Activated CD4-positive, alpha-beta memory T cell treated with anti-CD3 and anti-CD28 coated beads for 36 hours (primary cell): ENCODE results near the gene KATNAL1. TPM values are rescaled to one million over a fixed set of nuclear protein-coding genes. Genes with fewer than 3 reads are reported as not detected.
"Not testable (repeated sequence)": the region's sequence is repeated elsewhere in the genome, so short reads cannot be mapped to it uniquely, and the experiment has no call there.

ENCODE experiments used
- CTCF ChIA-PET: fragments of 350-600 bp; sonication (Branson Sonifier 250); formaldehyde crosslinking; loops from one replicate; lab custom pipeline; 2021; ENCODE audit warnings: antibody characterized with exemption, inconsistent platforms; lab: Charles Lee
- POLR2A ChIA-PET: fragments of 350-600 bp; sonication (Branson Sonifier 250); formaldehyde crosslinking; loops from one replicate; lab custom pipeline; 2021; ENCODE audit warnings: antibody characterized with exemption; lab: Charles Lee
- DNase-seq: peaks from one replicate; pipeline ENCODE4 v3.0.0-alpha.2; 2020
- H3K27ac Mint-ChIP-seq: one replicate; pipeline ENCODE4 v1.8.0; 2021; ENCODE audit warnings: mixed read lengths
- H3K27me3 Mint-ChIP-seq: one replicate; pipeline ENCODE4 v1.8.0; 2021; ENCODE audit warnings: mixed read lengths
- H3K36me3 Mint-ChIP-seq: one replicate; pipeline ENCODE4 v1.8.0; 2021; ENCODE audit warnings: mixed read lengths
- H3K4me1 Mint-ChIP-seq: one replicate; pipeline ENCODE4 v1.8.0; 2021; ENCODE audit warnings: low read depth, mixed read lengths
- H3K4me3 Mint-ChIP-seq: one replicate; pipeline ENCODE4 v1.8.0; 2021; ENCODE audit warnings: mild to moderate bottlenecking, mixed read lengths
- H3K9me3 Mint-ChIP-seq: one replicate; pipeline ENCODE4 v1.8.0; 2021; ENCODE audit warnings: mixed read lengths
- intact Hi-C: fragments of 100-400 bp; cut with micrococcal nuclease; formaldehyde crosslinking; loops from one replicate; pipeline ENCODE4 v1.15.1; 2023
- total RNA-seq, 2 experiments: library from RNA; stranded (reverse); gene quantifications; one replicate each; pipeline ENCODE4 v1.2.3, GENCODE V29; 2021

KATNAL1 gene
- total RNA-seq, 2 experiments from 2014 or later, result 13.9 to 16.8 TPM

GRCh38 chr13:30193279-30194234 lies 113.8 kb downstream of the KATNAL1 start:
- CTCF ChIA-PET, result interaction anchor here (0.8 to 1.1 kb wide), 2 partner anchors 10 to 61 kb away, joined by 3 to 4 read pairs; no protein-coding TSS in a partner anchor
- H3K4me1 Mint-ChIP-seq, result no peaks in the 10 kb centered on the region
- intact Hi-C loops, result no loop called here
- no peaks in the 10 kb centered on the region for H3K9me3 Mint-ChIP-seq
- POLR2A ChIA-PET, result interaction anchor here (0.9 kb wide), 1 partner anchor 11 kb away, joined by 3 read pairs; no protein-coding TSS in a partner anchor
- no peaks in the 10 kb centered on the region for H3K36me3 Mint-ChIP-seq
- H3K27me3 Mint-ChIP-seq, result no peaks in the 10 kb centered on the region
- no peak overlapping the region for H3K27ac Mint-ChIP-seq
- DNase-seq, result no peak
- H3K4me3 Mint-ChIP-seq, result no peak overlapping the region

GRCh38 chr13:30192320-30193093 lies 114.8 kb downstream of the KATNAL1 start:
- H3K27me3 Mint-ChIP-seq, result no peaks in the 10 kb centered on the region
- no peaks in the 10 kb centered on the region for H3K4me1 Mint-ChIP-seq
- H3K27ac Mint-ChIP-seq, result no peak overlapping the region
- intact Hi-C loops, result no loop called here
- POLR2A ChIA-PET, result interaction anchor here (0.9 kb wide), 1 partner anchor 12 kb away, joined by 3 read pairs; no protein-coding TSS in a partner anchor
- no peaks in the 10 kb centered on the region for H3K36me3 Mint-ChIP-seq
- H3K4me3 Mint-ChIP-seq, result no peak overlapping the region
- no peak for DNase-seq
- CTCF ChIA-PET, result interaction anchor here (0.8 to 1.1 kb wide), 2 partner anchors 9 to 60 kb away, joined by 3 to 4 read pairs; no protein-coding TSS in a partner anchor
- no peaks in the 10 kb centered on the region for H3K9me3 Mint-ChIP-seq

DNA sequence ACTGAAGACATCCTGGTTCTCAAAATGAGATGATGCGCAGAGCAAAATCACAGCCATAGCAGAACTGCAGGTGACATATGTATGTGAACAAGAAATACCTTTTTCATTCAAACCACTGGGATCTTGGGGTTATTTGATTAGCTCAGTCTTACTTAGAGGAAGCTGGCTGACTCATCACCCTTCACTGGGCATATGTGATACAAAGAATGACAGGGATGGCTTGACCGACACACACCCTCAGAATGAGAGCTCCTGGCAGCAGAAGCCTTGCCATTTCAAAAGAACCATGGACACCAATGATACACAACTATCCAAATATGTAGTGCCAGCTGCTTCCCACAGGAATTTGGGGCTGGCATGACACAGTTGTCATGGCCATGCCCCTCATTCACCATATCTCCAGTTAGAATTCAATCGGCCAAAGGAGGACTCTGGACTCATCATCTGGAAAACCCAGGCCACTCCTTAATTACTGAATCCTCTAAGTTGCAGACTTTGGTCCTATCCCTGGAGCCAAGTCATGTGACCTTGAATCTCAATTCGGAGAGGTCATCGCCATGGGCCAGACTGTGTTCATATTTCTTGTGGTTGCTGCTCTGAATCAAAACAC lies 115.8 kb downstream of the KATNAL1 start:
- POLR2A ChIA-PET, result no interaction called here
- intact Hi-C loops, result no loop called here

DNA sequence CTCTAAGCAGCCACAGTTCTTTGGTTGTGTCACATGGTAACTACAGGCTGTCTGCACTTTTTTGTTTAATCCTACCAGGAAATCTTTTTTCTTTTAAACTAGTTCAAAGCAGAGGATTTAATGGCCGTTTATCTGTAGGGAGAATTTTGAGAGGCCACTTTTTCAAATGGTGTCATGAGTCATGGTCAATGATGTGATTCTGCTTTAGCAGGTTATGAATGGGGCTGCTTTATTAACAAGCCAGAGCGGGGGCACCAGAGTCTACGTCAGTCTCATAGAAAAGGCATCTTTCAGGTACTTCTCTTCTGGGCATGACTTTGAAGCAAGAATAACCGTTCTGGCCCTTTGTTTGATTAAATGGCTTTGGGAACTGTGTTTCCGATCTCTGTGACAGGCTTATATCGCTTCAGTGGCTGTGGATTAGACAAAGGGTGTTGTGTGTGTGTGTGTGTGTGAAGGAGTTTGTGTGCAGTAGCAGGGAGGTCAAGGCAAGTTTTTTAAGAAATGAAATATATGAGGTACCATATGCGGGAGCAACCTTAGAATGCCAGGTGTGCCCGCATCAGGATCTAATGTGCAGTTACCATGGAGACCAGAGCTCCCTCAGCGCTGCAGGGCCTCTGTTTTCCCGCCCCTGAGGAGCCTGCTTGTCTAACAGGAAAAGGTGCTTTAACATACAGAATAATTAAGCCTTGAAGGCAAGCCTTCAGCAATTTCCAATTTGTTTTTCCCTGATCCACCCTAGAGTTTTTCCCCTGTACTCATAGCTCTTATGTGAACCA lies 120.5 kb downstream of the KATNAL1 start:
- CTCF ChIA-PET, result interaction anchor here (0.6 kb wide), 1 partner anchor 52 kb away, joined by 3 read pairs; no protein-coding TSS in a partner anchor

More for the DNA sequence above, 115.8 kb downstream of the KATNAL1 start:
- Mint-ChIP-seq H3K4me3 (no peak overlapping the region), H3K36me3 (no peaks in the 10 kb centered on the region), H3K9me3 (no peaks in the 10 kb centered on the region), H3K27me3 (no peaks in the 10 kb centered on the region), H3K27ac (no peak overlapping the region), H3K4me1 (no peaks in the 10 kb centered on the region)
- CTCF ChIA-PET, result interaction anchor here (0.7 kb wide), 1 partner anchor 60 kb away, joined by 3 read pairs; no protein-coding TSS in a partner anchor
- DNase-seq, result no peak

DNA sequence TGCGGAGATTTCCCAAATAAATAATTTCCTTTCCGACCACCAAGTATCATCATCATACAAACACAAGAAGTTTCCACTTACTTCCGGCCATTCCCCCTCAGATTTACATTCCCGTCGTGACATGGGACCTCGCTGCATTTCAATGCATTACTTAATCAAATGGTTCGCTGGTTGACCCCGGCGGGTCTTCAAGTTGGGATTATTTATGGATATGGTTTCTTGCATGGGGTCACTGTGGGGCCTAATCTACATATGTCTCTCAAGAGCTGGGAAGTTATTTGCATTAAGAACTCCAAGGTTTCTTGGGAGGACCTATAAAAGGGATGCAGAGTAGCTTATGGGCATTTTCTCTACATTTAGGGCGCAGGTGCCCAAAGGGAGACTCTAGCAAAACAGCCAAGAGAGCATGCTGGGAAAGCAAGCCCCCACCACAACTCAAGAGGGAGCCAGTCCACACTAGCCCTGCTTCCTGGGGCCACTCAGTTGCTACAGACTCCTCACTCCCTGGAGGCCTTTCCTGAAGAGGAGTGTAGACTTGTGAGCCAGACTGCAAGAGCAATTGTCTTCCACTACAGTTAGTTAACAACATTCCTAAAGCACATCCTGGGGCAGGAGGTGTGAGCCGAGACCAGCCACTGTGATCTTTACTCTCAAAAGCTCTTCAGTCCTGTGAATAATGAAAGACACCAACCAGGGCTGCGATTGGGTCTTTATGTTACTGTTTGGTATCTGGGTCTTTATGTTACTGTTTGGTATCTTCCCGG lies 125.3 kb downstream of the KATNAL1 start:
- no peaks in the 10 kb centered on the region for H3K27me3 Mint-ChIP-seq
- H3K36me3 Mint-ChIP-seq, result no peaks in the 10 kb centered on the region
- H3K4me3 Mint-ChIP-seq, result no peak overlapping the region
- intact Hi-C loops, result no loop called here
- ChIA-PET CTCF (no interaction called here), POLR2A (no interaction called here)
- H3K27ac Mint-ChIP-seq, result no peak overlapping the region
- H3K4me1 Mint-ChIP-seq, result no peaks in the 10 kb centered on the region
- peaks cover 4% of the 10 kb centered on the region for H3K9me3 Mint-ChIP-seq
- no peak for DNase-seq

More for the DNA sequence above, 120.5 kb downstream of the KATNAL1 start:
- Mint-ChIP-seq H3K9me3 (peaks cover 4% of the 10 kb centered on the region), H3K4me3 (no peak overlapping the region), H3K27ac (no peak overlapping the region), H3K4me1 (no peaks in the 10 kb centered on the region), H3K36me3 (no peaks in the 10 kb centered on the region), H3K27me3 (no peaks in the 10 kb centered on the region)
- intact Hi-C loops, result no loop called here
- POLR2A ChIA-PET, result no interaction called here
- DNase-seq, result no peak

- no peak for DNase-seq
- ChIA-PET POLR2A (no interaction called here), CTCF (no interaction called here)
- H3K4me1 Mint-ChIP-seq, result no peaks in the 10 kb centered on the region
- H3K9me3 Mint-ChIP-seq, result no peaks in the 10 kb centered on the region
- H3K4me3 Mint-ChIP-seq, result no peak overlapping the region
- no peaks in the 10 kb centered on the region for H3K36me3 Mint-ChIP-seq
- no peak overlapping the region for H3K27ac Mint-ChIP-seq
- intact Hi-C loops, result no loop called here
- no peaks in the 10 kb centered on the region for H3K27me3 Mint-ChIP-seq
Measured at GRCh38 chr13:30179597-30180276, 127.6 kb downstream of the KATNAL1 start.

GRCh38 chr13:30178976-30179375 lies 128.4 kb downstream of the KATNAL1 start:
- Mint-ChIP-seq H3K36me3 (no peaks in the 10 kb centered on the region), H3K27ac (no peak overlapping the region), H3K4me3 (no peak overlapping the region), H3K27me3 (no peaks in the 10 kb centered on the region), H3K4me1 (no peaks in the 10 kb centered on the region), H3K9me3 (no peaks in the 10 kb centered on the region)
- POLR2A ChIA-PET, result no interaction called here
- intact Hi-C loops, result no loop called here
- DNase-seq, result no peak
- CTCF ChIA-PET, result no interaction called here

DNA sequence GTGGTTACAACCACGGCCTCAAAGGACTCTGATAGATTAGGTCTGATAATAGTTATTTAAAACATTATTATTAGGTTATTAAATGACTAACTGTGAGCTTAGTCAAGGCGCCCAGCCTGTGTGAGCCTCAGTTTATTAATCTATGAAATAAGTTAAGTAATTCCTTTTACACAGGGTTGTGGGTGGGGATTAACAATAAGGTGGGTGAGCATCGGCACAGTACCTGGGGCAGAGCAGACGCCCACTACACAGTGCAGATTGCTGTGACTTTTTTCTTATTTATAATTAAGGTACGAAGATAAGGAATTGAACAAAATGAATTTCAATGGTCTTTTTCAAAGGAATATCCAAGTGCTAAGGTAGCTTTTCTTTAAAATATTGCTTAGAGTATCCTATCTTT lies 132.2 kb downstream of the KATNAL1 start:
- Mint-ChIP-seq H3K4me3 (no peak overlapping the region), H3K27ac (no peak overlapping the region), H3K4me1 (peaks cover 13% of the 10 kb centered on the region), H3K27me3 (no peaks in the 10 kb centered on the region), H3K36me3 (no peaks in the 10 kb centered on the region), H3K9me3 (no peaks in the 10 kb centered on the region)
- POLR2A ChIA-PET, result no interaction called here
- intact Hi-C loops, result no loop called here
- CTCF ChIA-PET, result interaction anchor here (1.9 to 3.0 kb wide), 2 partner anchors 43 to 60 kb away, joined by 5 to 13 read pairs; no protein-coding TSS in a partner anchor
- no peak for DNase-seq

DNA sequence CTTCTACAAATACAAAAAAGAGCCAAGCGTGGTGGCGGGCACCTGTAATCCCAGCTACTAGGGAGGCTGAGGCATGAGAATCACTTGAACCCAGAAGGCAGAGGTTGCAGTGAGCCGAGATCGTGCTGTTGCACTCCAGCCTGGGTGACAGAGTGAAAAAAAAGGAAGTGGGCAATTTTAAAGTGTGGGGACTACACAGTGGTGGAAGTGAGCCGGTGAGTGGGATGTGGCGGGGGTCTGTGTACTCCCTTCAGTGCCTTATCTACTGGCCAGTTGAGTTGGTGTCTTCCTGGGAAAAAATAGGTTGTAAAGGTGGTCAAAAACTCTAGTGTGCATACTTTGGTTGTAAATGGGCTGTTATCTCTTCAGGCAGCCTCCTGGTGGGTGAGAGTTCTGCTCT lies 133.1 kb downstream of the KATNAL1 start:
- intact Hi-C loops, POLR2A ChIA-PET: not testable (repeated sequence)

DNA sequence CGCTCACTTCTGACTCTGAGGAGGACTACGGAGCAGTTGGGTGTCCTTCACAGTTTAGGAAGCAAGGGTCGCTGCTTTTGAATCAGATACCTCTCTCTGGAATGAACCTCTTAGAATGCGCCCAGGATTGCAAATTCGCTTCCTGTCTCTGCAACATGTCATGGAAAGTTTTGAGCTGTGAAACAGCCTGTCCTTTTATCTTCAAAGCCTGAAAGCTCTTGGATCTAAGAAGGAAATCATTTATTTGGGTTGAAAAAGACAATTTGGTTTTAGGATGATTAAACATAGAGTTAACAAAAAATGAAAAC lies 134.1 kb downstream of the KATNAL1 start:
- peaks cover 13% of the 10 kb centered on the region for H3K4me1 Mint-ChIP-seq
- intact Hi-C loops, result no loop called here
- no peak for DNase-seq

More for the DNA sequence above, 133.1 kb downstream of the KATNAL1 start:
- not testable (repeated sequence) for H3K4me3 Mint-ChIP-seq, H3K9me3 Mint-ChIP-seq, H3K27me3 Mint-ChIP-seq, H3K36me3 Mint-ChIP-seq, DNase-seq, H3K27ac Mint-ChIP-seq
- CTCF ChIA-PET, result interaction anchor here (1.0 to 3.0 kb wide), 3 partner anchors 17 to 59 kb away, joined by 3 to 13 read pairs (median 5); no protein-coding TSS in a partner anchor
- peaks cover 13% of the 10 kb centered on the region for H3K4me1 Mint-ChIP-seq

More for the DNA sequence above, 134.1 kb downstream of the KATNAL1 start:
- Mint-ChIP-seq H3K4me3 (no peak overlapping the region), H3K9me3 (no peaks in the 10 kb centered on the region), H3K27me3 (no peaks in the 10 kb centered on the region), H3K36me3 (no peaks in the 10 kb centered on the region), H3K27ac (no peak overlapping the region)
- ChIA-PET CTCF (interaction anchor here (1.0 to 3.0 kb wide), 3 partner anchors 16 to 58 kb away, joined by 3 to 13 read pairs (median 5); no protein-coding TSS in a partner anchor), POLR2A (no interaction called here)
